ENCODE data around the gene ZGPAT. TPM values are rescaled to one million over a fixed set of nuclear protein-coding genes. Genes with fewer than 3 reads are reported as not detected.

Gene ZGPAT
- total and polyA plus RNA-seq, 2 donors (not counting 1 experiment from before 2014, with no cell fraction given), result 46.1 to 62.1 TPM

- H3K9me3 Mint-ChIP-seq (ENCODE audit: insufficient read depth), result no peaks in the 10 kb centered on the region
- H3K4me1 Mint-ChIP-seq, result peaks cover 2% of the 10 kb centered on the region
- H3K4me1 ChIP-seq (ENCODE audit: control insufficient read depth in 2 of 2, insufficient read depth in 2 of 2, low read length in 2 of 2), result peaks cover 0 to 1% of the 10 kb centered on the region in 2 donors
- TF ChIP-seq CTCF (IDR thresholded peaks at IDR 0.05) (no peak), EZH2 (IDR thresholded peaks at IDR 0.05; ENCODE audit: borderline replicate concordance, insufficient read depth, low read depth, low read length, poor library complexity, severe bottlenecking) (no peak)
- ChIA-PET CTCF (no interaction called here), POLR2A (no interaction called here)
- H3K27me3 ChIP-seq (replicated peaks in 1 of 4; ENCODE audit: control extremely low read depth in 1 of 4, control insufficient read depth in 3 of 4, insufficient read depth in 4 of 4, low read length in 3 of 4), result no peaks in the 10 kb centered on the region
- H3K27me3 Mint-ChIP-seq, result no peaks in the 10 kb centered on the region
- no peak overlapping the region for H3K4me3 ChIP-seq (ENCODE audit: control extremely low read depth in 1 of 5, extremely low read depth in 1 of 5, insufficient read depth in 1 of 5, low read depth in 2 of 5, low read length in 4 of 5)
- H3K9me3 ChIP-seq (ENCODE audit: control extremely low read depth in 1 of 3, control insufficient read depth in 2 of 3, insufficient read depth in 1 of 3, low read length in 2 of 3), result no peaks in the 10 kb centered on the region
- H3K9ac ChIP-seq (ENCODE audit: low read length), result no peak overlapping the region
- no peaks in the 10 kb centered on the region for H4K20me1 ChIP-seq (ENCODE audit: control insufficient read depth, insufficient read depth, low read length, poor library complexity, severe bottlenecking)
- H3K36me3 ChIP-seq (replicated peaks in 1 of 2; ENCODE audit: control extremely low read depth in 1 of 2, control insufficient read depth in 1 of 2, extremely low read depth in 1 of 2, insufficient read depth in 2 of 2, low read length in 1 of 2), result peaks cover 0 to 34% of the 10 kb centered on the region in 2 experiments
- H3K4me3 Mint-ChIP-seq, result no peak overlapping the region
- no peak overlapping the region for H3K27ac ChIP-seq (ENCODE audit: low read length in 2 of 2)
- no peak overlapping the region for H2AFZ ChIP-seq (ENCODE audit: insufficient read depth, low read depth, low read length, poor library complexity, severe bottlenecking)
- ATAC-seq (ENCODE audit: low read depth) (no peak), DNase-seq (no peak)
- intact Hi-C loops (cut with micrococcal nuclease), result no loop called here
- no peak overlapping the region for H3K27ac Mint-ChIP-seq
- peaks cover 18% of the 10 kb centered on the region for H3K79me2 ChIP-seq (ENCODE audit: control insufficient read depth, insufficient read depth, low read length)
- WGBS (ENCODE audit: insufficient coverage), result 98% methylated on average over 21 of the region's 22 CpGs
- no peak overlapping the region for H3K4me2 ChIP-seq (replicated peaks; ENCODE audit: low read depth, low read length, poor library complexity, severe bottlenecking)
Observed at GRCh38 chr20:63664143-63664851, 43.5 kb upstream of the ZGPAT start.

- TF ChIP-seq CTCF (IDR thresholded peaks at IDR 0.05), result no peak
- TF ChIP-seq EZH2 (IDR thresholded peaks at IDR 0.05; ENCODE audit: borderline replicate concordance, insufficient read depth, low read depth, low read length, poor library complexity, severe bottlenecking), result no peak
- no peak overlapping the region for H3K4me2 ChIP-seq (replicated peaks; ENCODE audit: low read depth, low read length, poor library complexity, severe bottlenecking)
- no peaks in the 10 kb centered on the region for H3K9me3 ChIP-seq (ENCODE audit: control extremely low read depth in 1 of 3, control insufficient read depth in 2 of 3, insufficient read depth in 1 of 3, low read length in 2 of 3)
- no peaks in the 10 kb centered on the region for H3K4me1 Mint-ChIP-seq
- H3K27ac ChIP-seq (ENCODE audit: low read length in 2 of 2), result no peak overlapping the region
- DNase-seq (no peak), ATAC-seq (ENCODE audit: low read depth) (no peak)
- no peak overlapping the region for H3K9ac ChIP-seq (ENCODE audit: low read length)
- H3K27me3 Mint-ChIP-seq, result no peaks in the 10 kb centered on the region
- no peak overlapping the region for H3K4me3 ChIP-seq (ENCODE audit: control extremely low read depth in 1 of 5, extremely low read depth in 1 of 5, insufficient read depth in 1 of 5, low read depth in 2 of 5, low read length in 4 of 5)
- H2AFZ ChIP-seq (ENCODE audit: insufficient read depth, low read depth, low read length, poor library complexity, severe bottlenecking), result no peak overlapping the region
- WGBS (ENCODE audit: insufficient coverage), result 89% methylated on average over 15 of the region's 18 CpGs
- no peaks in the 10 kb centered on the region for H3K4me1 ChIP-seq (ENCODE audit: control insufficient read depth in 2 of 2, insufficient read depth in 2 of 2, low read length in 2 of 2)
- peaks cover 0 to 34% of the 10 kb centered on the region in 2 experiments for H3K36me3 ChIP-seq (replicated peaks in 1 of 2; ENCODE audit: control extremely low read depth in 1 of 2, control insufficient read depth in 1 of 2, extremely low read depth in 1 of 2, insufficient read depth in 2 of 2, low read length in 1 of 2)
- ChIA-PET POLR2A (no interaction called here), CTCF (interaction anchor here (0.6 kb wide), 1 partner anchor 250 kb away, joined by 3 read pairs; no protein-coding TSS in a partner anchor)
- H4K20me1 ChIP-seq (ENCODE audit: control insufficient read depth, insufficient read depth, low read length, poor library complexity, severe bottlenecking), result no peaks in the 10 kb centered on the region
- no peak overlapping the region for H3K4me3 Mint-ChIP-seq
- no peak overlapping the region for H3K27ac Mint-ChIP-seq
- H3K9me3 Mint-ChIP-seq (ENCODE audit: insufficient read depth), result no peaks in the 10 kb centered on the region
- intact Hi-C loops (cut with micrococcal nuclease), result no loop called here
- H3K79me2 ChIP-seq (ENCODE audit: control insufficient read depth, insufficient read depth, low read length), result peaks cover 18% of the 10 kb centered on the region
- H3K27me3 ChIP-seq (replicated peaks in 1 of 4; ENCODE audit: control extremely low read depth in 1 of 4, control insufficient read depth in 3 of 4, insufficient read depth in 4 of 4, low read length in 3 of 4), result no peaks in the 10 kb centered on the region
Observed at GRCh38 chr20:63664861-63665594, 42.8 kb upstream of the ZGPAT start.
